HG03469 (cell line): Measurements from ENCODE around the gene CARD16.

Experiments used
- ATAC-seq: cut with Tn5 transposase; IDR thresholded peaks from one replicate; pipeline ENCODE4 v1.9.1; 2021; ENCODE audit warnings: mild to moderate bottlenecking, moderate library complexity, moderate number of reproducible peaks; ENCODE audit not compliant: unreplicated experiment

CARD16 gene

DNA sequence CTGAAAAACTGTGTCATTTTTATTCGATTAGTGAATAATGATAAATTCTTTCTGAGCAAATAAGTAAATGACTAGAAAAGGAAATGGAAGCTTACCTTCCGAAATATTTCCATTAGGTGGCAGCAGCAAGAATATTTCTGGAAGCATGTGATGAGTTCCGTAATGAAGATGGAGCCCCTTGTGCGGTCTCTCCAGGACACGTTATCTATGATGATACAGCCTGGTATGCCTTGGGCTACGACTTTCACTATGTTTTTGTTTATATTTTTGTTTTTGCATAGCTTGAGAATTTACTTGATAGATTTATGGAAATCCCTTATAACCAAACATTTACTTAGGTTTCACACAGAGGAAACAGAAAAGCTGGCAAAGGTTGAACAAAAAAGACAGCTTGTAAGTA, 47.8 kb downstream of the CARD16 start:
- no peak for ATAC-seq

DNA sequence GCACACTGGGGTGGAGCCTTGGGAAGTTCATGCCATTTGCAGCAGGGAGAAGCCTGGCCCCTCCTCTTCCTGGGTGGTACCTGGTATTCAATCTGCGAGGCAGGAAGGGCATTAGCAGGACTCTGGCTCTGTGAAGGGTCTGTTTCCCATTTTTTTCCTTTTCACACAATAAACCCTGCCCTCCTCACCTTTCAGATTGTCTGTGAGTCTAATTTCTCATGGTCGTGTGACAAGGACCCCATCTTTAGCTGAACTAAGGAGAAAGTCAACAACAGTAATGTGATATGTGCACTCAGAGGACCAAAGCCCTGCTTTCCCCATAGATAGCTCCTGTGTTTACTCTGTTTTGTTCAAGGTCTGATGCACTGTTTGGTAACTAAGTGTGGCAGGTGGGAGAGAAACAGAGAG, 50.1 kb downstream of the CARD16 start:
- ATAC-seq, result no peak

DNA sequence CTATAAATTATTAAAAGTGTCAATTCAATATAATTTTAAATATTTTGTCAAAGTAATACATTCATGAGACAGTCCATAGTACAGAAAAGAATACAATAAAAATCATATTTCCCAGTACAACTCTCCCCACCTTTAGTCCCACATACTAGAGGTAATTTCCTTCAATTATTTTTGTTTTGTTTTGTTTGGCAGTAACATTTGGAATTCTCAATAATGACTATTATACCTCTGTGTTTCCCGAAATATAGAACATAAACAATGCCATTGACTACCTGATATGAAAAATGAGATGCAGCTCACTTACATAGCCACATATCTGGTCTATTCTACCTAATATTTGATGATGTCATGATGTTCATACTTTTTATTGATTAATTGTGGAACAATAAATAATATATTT, 52.4 kb downstream of the CARD16 start:
- ATAC-seq, result no peak

DNA sequence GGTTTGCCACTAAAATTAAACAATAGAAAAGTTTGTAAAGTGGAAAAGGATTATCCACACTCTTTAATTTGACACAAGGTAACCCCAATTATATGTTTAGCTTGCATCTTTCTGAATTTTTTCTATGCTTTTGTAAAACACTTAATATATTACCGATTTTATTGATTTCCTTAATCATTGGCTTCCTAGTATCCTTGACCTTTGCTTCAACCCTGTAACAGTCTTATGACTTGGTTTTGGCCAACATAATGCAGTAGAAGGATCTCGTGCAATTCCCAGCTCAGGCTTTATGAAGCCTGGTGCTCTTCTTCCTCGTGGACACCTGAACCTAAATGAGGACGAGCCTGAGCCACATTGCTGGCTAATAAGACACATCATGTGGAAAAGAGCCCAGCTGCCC, 53.1 kb downstream of the CARD16 start:
- ATAC-seq, result no peak
